Forelimb muscle (tissue), 1 donor: ENCODE measurements around the gene STK11IP. TPM values are rescaled to one million over a fixed set of nuclear protein-coding genes. Genes with fewer than 3 reads are reported as not detected.

Experiments used
- DNase-seq: peaks from one replicate; pipeline ENCODE4 v3.0.0-alpha.2; 2013; ENCODE audit warnings: low read depth
- polyA plus RNA-seq: library from polyadenylated mRNA; unstranded; fragments of 120-200 nt; gene quantifications from one replicate; pipeline ENCODE4 v1.2.1, GENCODE V29; 2013; ENCODE audit not compliant: insufficient read length

The STK11IP gene
- polyA plus RNA-seq, 1 donor = 17.8 TPM

- no peak for DNase-seq
Observed at GRCh38 chr2:219562049-219563020, 35.3 kb upstream of the STK11IP start.

DNA sequence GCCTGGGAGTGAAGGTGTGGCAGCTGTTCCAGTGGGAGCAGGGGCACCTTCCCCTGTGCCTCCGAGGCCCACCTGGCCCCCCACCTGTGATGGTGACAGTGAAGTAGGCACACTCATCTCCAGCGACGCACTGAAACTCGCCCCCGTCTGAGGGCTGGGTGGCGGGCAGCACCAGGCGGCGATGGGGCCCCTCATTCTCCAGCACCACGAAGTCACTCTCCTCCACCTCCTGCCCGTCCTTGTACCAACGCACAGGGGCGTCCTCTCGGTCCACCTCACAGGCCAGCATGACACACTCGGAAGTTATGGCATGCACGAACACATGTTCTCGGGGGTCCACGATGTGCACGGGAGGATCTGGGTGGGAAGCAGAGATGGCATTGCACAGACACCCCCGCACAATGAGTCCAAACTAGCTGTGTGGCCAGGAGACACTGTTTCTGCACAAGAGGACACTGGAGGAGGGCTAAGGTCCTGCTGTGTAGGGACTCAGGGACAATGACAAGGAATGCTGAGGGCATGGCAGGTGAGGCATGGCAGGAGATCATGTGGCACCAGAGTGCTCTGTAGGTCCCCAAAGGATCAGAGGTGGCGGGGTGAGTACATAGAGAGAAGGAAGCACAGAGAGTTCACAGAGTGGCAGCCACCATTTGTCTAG is 34.3 kb upstream of the STK11IP start:
- no peak for DNase-seq

DNA sequence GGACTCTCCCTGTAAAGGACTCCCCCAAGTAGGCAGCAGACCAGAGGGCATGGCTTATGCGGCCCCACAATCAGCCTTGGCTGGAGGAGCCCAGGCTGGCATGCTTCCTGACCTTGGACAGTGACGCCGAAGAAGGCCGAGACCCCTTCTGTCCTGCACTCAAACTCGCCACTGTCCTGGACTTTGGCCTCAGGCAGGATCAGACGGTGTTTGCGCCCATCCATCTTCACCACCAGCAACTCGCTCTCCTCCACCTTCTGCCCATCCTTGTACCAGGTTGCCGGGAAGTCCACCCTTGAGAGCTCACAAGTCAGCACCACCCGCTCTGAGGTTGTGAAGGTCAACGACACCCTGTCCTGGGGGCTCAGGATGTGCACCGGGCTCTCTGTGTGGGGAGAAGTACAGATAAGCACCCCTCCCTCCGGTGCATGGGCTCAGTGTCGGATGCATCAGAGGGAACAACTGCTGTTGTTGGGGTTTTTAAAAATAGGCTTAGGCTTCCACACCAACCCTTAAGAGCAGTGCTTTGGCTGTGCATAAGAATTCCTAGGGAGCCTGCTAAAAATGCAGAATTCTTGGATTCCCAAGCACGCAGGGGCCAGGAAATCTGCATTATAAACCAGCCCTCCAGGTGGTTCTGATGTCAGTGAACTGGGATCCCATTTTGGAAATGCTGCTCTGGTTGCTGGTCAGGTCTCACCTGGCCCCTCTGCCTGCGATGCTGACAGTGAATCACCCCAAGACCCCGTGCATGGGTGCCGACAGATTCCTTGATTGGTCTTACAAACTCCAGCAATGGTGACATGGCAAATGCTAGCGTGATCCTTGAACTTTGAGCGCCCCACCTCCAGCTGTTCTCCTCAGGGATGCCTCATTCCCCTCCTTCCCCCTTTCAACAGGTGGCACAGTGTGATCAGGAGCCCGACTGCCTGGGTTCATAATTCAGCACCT is 32.3 kb upstream of the STK11IP start:
- DNase-seq = no peak

DNA sequence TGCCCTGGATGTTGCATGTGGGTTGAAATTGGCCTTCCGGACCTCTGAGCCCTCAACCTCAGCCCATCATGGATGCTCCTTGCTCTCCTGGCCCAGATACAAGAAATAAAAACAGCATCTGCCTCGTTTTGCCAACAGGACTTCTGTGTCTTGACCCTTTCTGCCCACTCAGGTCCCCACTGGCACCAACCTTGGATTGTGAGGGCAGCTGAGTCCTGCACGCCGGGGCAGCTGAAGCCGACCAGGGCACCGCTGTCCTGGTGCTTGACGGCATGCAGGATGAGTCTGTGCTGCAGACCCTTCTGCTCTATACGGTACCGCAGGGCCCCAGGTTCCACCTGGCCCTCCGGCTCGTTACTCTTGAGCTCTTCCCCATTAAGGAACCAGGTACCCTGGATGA is 31.0 kb upstream of the STK11IP start:
- DNase-seq = no peak

DNA sequence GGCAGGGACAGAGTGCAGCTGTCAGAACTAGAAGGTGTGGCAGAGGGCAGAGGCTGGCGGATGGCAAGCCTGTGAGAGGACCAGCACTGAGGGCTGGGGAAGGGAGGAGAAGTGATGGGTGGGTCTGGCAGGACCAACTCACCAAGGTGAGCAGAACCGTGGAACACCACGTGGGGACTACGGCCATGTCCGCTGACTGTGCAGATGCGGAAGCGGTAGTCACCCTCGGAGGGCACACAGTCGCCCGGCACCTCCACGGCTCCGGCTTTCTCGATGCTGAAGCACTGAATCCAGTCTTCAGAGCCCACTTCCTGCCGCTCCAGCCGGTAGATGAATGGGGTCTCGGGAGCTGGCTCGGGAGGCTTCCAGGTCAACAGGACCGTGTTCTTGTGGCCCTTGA is 30.5 kb upstream of the STK11IP start:
- DNase-seq = no peak

GRCh38 chr2:219567791-219568361 is 29.8 kb upstream of the STK11IP start:
- DNase-seq = no peak

DNA sequence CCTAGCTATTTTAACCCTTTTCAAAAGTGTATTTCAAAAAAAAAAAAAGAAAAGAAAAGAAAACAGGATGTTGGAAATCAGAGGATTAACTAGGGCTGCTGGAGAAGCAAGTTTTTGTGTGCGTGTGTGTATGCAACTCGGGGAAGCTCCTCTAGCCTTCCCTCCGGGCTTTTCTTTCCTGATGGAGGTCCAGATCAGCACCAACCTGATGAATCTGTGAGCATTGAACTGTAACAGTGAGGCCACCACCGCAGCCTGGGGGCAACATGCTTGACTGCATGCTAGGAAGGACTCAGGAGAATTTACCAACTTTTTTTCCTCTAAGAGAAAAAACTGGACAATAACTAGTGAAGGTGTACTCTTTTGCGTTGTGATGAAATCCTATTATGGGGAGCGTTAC is 28.6 kb upstream of the STK11IP start:
- no peak for DNase-seq

DNA sequence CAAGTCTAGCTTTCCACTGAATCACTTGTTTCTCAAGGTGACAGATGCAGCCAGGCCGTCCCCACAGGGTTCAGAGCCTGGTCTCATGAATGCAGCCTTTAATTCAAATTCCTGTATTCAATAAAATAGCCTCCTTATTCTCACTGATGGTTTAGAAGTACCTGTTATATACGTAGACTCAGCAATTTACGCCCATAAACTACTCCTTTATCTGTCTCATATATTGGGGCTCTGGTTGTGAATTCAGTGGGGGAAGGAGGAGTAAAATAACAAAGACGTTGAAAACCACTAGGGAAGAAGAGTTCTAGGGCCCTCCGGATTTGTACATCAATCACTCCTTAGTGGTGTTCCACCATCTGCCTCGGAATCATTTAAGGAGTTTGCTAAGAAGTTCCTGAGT is 28.0 kb upstream of the STK11IP start:
- no peak for DNase-seq

DNA sequence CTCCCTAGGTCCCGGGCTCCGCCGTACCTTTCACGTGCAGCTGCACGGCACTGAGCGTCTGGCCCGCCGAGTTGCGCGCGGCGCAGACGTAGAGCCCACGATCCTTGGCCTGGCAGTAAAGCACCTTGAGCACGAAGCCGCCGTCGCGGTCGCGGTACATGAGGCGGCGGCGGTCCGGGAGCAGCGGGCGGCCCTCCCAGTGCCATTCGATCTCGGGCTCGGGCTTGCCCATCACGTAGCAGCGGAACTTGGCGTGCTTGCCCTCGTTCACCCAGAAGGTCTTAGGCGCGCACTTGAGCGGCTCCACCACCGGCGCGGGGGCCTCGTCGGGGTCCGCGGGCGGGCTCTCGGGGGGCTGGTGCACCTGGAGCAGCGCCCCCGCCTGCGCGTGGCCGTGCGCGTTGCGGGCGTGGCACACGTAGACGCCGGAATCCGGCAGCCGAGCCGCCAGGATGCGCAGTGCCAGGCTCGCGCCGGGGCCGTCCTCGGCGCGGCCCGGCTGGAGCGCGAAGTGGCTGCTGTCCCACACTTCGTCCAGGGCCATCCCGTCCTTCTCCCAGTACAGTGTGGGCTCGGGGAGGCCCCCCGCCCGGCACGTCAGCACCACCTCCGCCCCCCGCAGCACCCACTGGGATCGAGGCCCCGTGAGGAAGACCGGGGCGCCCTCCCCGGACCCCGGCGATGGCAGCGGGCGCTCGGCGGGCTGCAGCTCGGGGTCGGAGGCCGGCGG is 27.3 kb upstream of the STK11IP start:
- DNase-seq = no peak

GRCh38 chr2:219570924-219571310 is 26.7 kb upstream of the STK11IP start:
- no peak for DNase-seq

- DNase-seq = no peak
Observed at GRCh38 chr2:219571311-219572236, 26.1 kb upstream of the STK11IP start, which contains the start of gene OBSL1. OBSL1 (minus strand) TSS chr2:219571539; CDS start chr2:219571232, 307 bp downstream.

DNA sequence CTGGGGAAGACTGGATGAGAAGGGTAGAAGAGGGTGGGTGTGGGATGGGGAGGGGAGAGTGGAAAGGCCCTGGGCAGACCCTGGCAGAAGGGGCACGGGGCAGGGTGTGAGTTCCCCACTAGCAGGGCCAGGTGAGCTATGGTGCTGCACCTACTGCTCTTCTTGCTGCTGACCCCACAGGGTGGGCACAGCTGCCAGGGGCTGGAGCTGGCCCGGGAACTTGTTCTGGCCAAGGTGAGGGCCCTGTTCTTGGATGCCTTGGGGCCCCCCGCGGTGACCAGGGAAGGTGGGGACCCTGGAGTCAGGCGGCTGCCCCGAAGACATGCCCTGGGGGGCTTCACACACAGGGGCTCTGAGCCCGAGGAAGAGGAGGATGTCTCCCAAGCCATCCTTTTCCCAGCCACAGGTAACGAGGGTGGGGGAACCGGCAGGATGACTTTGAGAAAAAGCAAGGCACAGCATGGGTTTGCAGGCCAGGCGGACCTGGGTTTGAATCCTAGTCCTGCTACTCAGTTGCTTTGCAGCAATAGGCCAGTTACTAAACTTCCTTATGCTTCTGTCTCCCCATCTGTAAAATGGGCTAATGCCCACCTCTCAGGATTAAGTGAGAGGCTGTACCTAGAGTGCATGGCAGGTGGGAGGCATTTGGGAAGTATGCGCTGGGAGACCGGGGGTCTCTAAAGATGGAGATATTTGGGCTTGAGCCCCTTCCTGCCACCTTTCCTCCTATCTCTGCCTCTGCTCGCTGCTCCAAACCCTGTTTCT is 25.2 kb upstream of the STK11IP start, which contains the start of gene INHA:
INHA (plus strand) TSS at position 74 of the 765 bp plus-strand sequence; CDS start at position 139, 65 bp downstream.
- DNase-seq = no peak

DNA sequence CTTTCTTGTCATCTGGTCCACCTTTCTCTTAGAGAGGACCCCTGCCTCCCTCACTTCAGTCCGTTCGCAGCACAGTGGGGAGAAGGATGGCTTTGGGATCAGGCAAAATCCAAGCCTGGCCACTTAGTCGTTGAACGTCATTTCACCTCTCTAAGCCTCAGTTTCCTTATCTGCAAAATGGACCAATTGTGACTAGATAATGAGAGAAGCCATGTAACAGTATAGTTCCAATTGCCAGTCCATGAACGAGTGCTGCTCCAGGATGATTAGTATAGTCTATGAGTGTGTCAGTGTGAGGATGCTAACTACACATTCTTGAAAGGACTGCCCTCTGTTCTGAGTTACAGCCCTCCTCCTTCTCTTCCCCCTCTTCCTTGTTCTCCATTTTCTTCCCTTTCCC is 24.5 kb upstream of the STK11IP start:
- no peak for DNase-seq

GRCh38 chr2:219574484-219575311 is 23.0 kb upstream of the STK11IP start:
- DNase-seq = no peak

- no peak for DNase-seq
Observed at GRCh38 chr2:219575566-219576504, 21.8 kb upstream of the STK11IP start.

GRCh38 chr2:219576505-219577388 is 20.9 kb upstream of the STK11IP start:
- DNase-seq = no peak
